GM11168 (cell line): ENCODE measurements around the gene MEIS2.

Experiments used
- in situ Hi-C: fragments of 300-500 bp; cut with MboI; formaldehyde crosslinking; loops from one replicate; pipeline ENCODE4 v1.12.0; 2022; ENCODE audit warnings: low sequenced_read_pairs; ENCODE audit not compliant: unreplicated experiment

The MEIS2 gene

GRCh38 chr15:37081983-37082382, 18.4 kb downstream of the MEIS2 start:
- in situ Hi-C loops, result no loop called here

- in situ Hi-C loops, result no loop called here
These were observed 20.0 kb downstream of the MEIS2 start for GRCh38 chr15:37080261-37080921.

- in situ Hi-C loops, result no loop called here
These were observed 20.6 kb downstream of the MEIS2 start for GRCh38 chr15:37079726-37080125.

- in situ Hi-C loops, result no loop called here
These were observed 21.8 kb downstream of the MEIS2 start for GRCh38 chr15:37078566-37078965.

- in situ Hi-C loops, result no loop called here
These were observed 22.6 kb downstream of the MEIS2 start for GRCh38 chr15:37077623-37078351.

- in situ Hi-C loops, result no loop called here
These were observed 23.8 kb downstream of the MEIS2 start for GRCh38 chr15:37076543-37076942.

- in situ Hi-C loops, result no loop called here
These were observed 24.6 kb downstream of the MEIS2 start for GRCh38 chr15:37075777-37076176.

- in situ Hi-C loops, result no loop called here
These were observed 28.2 kb downstream of the MEIS2 start for GRCh38 chr15:37072181-37072580.

- in situ Hi-C loops, result no loop called here
These were observed 29.2 kb downstream of the MEIS2 start for GRCh38 chr15:37071134-37071533.

- in situ Hi-C loops, result no loop called here
These were observed 29.7 kb downstream of the MEIS2 start for GRCh38 chr15:37070686-37071085.

GRCh38 chr15:37061996-37062395, 38.4 kb downstream of the MEIS2 start:
- in situ Hi-C loops, result no loop called here

- in situ Hi-C loops, result no loop called here
These were observed 41.3 kb downstream of the MEIS2 start for GRCh38 chr15:37059086-37059485.

GRCh38 chr15:37058316-37058985, 41.9 kb downstream of the MEIS2 start:
- in situ Hi-C loops, result no loop called here

- in situ Hi-C loops, result no loop called here
These were observed 42.5 kb downstream of the MEIS2 start for GRCh38 chr15:37057831-37058230.

GRCh38 chr15:37057256-37057655, 43.1 kb downstream of the MEIS2 start:
- in situ Hi-C loops, result no loop called here

GRCh38 chr15:37056177-37057121, 43.9 kb downstream of the MEIS2 start:
- in situ Hi-C loops, result no loop called here

- in situ Hi-C loops, result no loop called here
These were observed 44.9 kb downstream of the MEIS2 start for GRCh38 chr15:37055481-37055880.

- in situ Hi-C loops, result no loop called here
These were observed 46.0 kb downstream of the MEIS2 start for GRCh38 chr15:37054336-37054735.

GRCh38 chr15:37053166-37053565, 47.2 kb downstream of the MEIS2 start:
- in situ Hi-C loops, result no loop called here

- in situ Hi-C loops, result no loop called here
These were observed 50.0 kb downstream of the MEIS2 start for GRCh38 chr15:37050345-37050744.
